GM23338 (cell line): ENCODE data around the gene KLHL9.

ENCODE experiments used
- CREB1 ChIP-seq: fragments of 250-450 bp; sonication (Bioruptor Pico); IDR thresholded peaks from 2 replicates; pipeline ENCODE4 v1.5.0; 2020; ENCODE audit warnings: low read depth, mild to moderate bottlenecking, moderate library complexity
- CTCF ChIP-seq, 2 experiments: fragments of 200-600 bp in 1 of 2; sonication (generic) in 1 of 2; conservative IDR thresholded peaks; 2 replicates each; pipeline versions ENCODE4 v1.5.1 to v1.6.1; 2016 to 2017; ENCODE audit warnings: antibody characterized with exemption in 2 of 2, low read depth in 2 of 2, mild to moderate bottlenecking in 2 of 2, moderate library complexity in 1 of 2
- ETS1 ChIP-seq: IDR thresholded peaks from 2 replicates; pipeline ENCODE4 v1.6.1; 2016; ENCODE audit warnings: antibody characterized with exemption
- EZH2 ChIP-seq: fragments of 200-600 bp; sonication (generic); IDR thresholded peaks from one replicate; pipeline ENCODE4 v1.8.0; 2017; ENCODE audit warnings: antibody characterized with exemption, mild to moderate bottlenecking, low read depth; ENCODE audit not compliant: unreplicated experiment
- EZH2phosphoT487 ChIP-seq: fragments of 200-600 bp; sonication (generic); IDR thresholded peaks from one replicate; pipeline ENCODE4 v1.8.1; 2018; ENCODE audit warnings: antibody characterized with exemption; ENCODE audit not compliant: unreplicated experiment
- NANOG ChIP-seq: IDR thresholded peaks from 2 replicates; pipeline ENCODE4 v1.6.1; 2016; ENCODE audit warnings: antibody characterized with exemption, borderline replicate concordance
- POLR2AphosphoS5 ChIP-seq: IDR thresholded peaks from 2 replicates; pipeline ENCODE4 v1.6.1; 2016; ENCODE audit warnings: antibody characterized with exemption, low read depth
- REST ChIP-seq: IDR thresholded peaks from one replicate; pipeline ENCODE4 v1.6.1; 2018; ENCODE audit warnings: antibody characterized with exemption; ENCODE audit not compliant: unreplicated experiment

- no peak for TF ChIP-seq CTCF (conservative IDR thresholded peaks at IDR 0.05; ENCODE audit: low read depth in 2 of 2)
- no peak for TF ChIP-seq EZH2
- no peak for TF ChIP-seq POLR2AphosphoS5
- TF ChIP-seq EZH2phosphoT487, result no peak
- TF ChIP-seq CREB1 (CRISPR knock-in tag), result no peak
- no peak for TF ChIP-seq REST
- no peak for TF ChIP-seq ETS1
- no peak for TF ChIP-seq NANOG
Observed at GRCh38 chr9:21340735-21341134, 5.5 kb upstream of the KLHL9 start.
